Renal cortex interstitium (tissue), 11 donors: Measurements from ENCODE around the gene C2orf49. TPM values are rescaled to one million over a fixed set of nuclear protein-coding genes. Genes with fewer than 3 reads are reported as not detected.

Experiments used
- DNase-seq, 11 donors: peaks; one replicate each; pipeline ENCODE4 v3.0.0-alpha.2; 2013; ENCODE audit warnings: low read depth in 9 of 11, low spot score in 4 of 11; ENCODE audit errors: extremely low read depth in 1 of 11
- polyA plus RNA-seq, 3 donors: library from polyadenylated mRNA; unstranded; fragments of 120-200 nt; gene quantifications; one replicate each; pipeline ENCODE4 v1.2.1, GENCODE V29; 2013; ENCODE audit not compliant: insufficient read length in 3 of 3

Gene C2orf49
- polyA plus RNA-seq, 3 donors: 22.9 to 28.8 (median 25.1) TPM

DNA sequence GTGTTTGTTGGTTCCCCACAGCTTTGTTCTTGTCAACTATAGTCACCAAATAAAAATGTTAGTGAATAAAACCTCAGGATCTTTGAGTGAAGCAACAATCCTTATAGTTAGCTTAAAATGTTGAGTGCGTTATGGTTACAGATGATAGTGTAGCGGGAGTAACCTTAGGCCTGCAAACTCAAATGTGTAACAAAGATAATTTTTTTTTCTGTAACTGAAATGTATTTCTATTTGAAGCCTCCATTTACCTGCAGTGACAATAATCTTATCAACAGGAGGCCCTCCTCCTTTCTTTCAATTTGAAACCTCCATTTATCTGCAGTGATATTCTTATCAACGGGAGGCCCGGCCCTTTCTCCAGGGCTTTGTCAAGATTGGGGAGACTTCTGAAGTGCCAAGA lies 3.1 kb upstream of the C2orf49 start:
- DNase-seq: no peak

DNA sequence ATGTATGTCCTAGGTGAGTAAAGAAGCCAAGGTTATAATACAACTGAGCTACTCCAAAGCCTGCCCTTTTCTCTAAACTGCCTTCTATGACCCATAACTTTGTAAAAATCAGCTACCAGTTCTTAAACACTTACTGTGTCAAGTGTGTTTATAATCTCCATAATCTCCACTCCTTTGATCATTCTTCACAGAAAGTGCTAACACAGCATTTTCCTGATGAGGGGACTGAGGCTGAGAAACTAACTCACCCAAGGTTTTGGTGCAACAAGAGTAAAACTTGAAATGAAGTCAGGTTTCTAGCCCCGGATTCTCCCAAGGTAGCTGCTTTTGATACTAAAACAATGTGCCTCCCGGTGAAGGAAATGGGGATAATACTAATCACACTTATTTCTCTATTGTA lies 1.9 kb upstream of the C2orf49 start:
- no peak for DNase-seq

DNA sequence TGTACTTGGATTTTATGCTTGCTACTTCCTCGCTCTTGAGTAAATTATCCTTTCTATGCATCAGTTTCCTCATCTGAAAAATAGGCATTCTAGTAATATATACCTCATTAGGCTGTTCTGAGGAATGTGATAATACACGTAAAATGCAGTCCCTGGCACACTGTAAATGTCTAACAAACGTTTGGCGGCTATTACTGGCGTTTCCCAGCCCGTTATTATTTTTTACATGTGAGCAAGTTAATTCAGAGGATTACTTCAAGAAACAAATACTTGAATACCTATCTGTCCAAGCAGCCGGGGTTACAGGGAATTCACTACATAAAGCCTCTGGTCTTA lies 586 bp upstream of the C2orf49 start:
- DNase-seq: no peak

DNA sequence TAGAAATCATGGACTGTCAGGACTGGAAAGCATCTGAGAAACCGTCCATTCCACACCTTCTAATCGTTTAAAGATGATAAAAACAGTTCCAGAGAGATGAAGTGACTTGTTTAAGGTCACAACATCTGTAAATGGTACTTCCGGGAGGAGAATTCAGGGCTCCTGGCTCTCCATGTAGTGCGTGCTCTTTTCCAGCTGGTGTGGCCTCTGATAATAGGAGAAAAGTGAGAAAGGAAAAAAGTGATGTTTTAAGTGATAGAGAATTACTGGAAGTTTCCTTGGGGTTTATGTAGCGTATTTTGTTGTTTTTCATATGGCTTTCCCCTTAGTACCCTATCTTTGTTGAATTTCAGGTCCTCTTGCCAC lies 663 bp downstream of the C2orf49 start:
- peak in 1 of 11 donors; percentile 2 for DNase-seq

DNA sequence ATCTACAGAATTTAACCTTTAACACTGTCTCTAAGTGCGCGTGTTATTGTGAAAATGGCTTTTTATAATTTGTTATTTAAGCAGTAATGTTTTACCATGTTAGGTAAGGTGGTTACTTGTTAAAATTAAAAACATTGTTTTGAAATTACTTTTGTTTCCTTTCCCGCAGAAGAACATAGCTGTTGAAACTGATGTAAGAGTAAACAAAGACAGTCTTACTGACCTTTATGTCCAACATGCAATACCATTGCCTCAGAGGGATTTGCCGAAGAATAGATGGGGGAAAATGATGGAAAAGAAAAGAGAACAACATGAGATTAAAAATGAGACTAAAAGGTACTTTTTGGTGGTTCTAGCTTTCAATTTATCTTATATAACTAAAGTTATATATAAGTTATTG lies 2.1 kb downstream of the C2orf49 start:
- DNase-seq: no peak

GRCh38 chr2:105344704-105345345 lies 7.5 kb downstream of the C2orf49 start:
- peak in 2 of 11 donors; percentile 17 to 61 for DNase-seq

- DNase-seq: no peak
Observed at GRCh38 chr2:105357122-105357521, 19.8 kb downstream of the C2orf49 start.

DNA sequence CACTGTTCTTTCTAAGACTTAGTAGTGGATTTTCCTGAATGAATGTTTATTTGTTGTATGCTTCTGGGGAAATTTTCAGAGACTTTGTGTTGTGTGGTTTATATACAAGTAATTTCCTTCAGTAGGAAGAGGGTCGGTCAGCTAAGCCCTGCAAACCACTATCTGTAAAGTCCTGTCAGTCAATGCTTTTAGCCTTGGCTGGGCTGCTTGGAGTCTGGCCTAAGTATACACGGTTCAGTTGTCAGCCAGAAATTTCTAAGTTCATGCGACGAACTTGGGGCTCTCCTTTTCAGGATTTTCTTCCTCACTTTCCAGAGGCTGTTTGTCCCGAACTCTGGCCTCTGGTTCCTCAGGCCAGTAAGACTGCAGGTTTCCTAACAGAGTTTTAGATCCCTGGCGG lies 21.3 kb downstream of the C2orf49 start:
- DNase-seq: no peak

DNA sequence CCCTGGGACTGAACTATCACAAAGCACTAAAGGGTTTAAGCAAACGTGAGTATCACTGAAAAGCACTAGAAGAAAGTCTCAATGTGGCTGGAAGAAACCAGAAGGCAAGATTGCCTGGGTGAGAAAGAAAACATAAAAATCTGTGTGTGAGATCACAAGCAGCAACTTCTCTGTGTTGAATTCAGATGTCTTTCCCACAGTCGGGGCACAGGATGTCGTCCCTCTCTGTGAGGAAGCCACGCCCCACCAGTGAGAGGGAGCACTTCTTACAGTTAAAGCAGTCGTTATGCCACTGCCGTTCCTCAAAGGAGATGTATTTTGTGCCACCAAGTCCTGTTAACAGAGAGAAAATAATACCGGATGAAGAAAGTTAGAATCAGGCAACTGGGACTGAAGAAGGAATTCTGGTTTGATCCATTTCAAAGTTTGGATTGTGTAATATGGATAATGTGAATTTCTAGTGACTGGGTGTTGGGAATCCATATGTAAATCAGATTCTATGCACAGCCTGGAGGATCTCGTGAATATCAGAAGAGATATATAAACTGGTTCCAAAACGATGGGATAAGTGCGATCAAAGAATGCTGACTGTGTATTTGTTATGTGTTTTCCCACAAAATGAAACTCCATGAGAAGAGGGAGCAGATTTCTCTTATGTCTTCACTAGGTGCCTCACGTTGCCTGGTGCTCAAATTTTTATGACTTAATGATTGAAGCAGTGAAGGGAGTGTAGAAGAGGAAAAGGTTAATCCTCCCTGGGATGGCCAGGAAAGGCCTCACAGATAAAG lies 24.0 kb downstream of the C2orf49 start:
- no peak for DNase-seq

- no peak for DNase-seq
Observed at GRCh38 chr2:105362862-105363591, 25.7 kb downstream of the C2orf49 start.

DNA sequence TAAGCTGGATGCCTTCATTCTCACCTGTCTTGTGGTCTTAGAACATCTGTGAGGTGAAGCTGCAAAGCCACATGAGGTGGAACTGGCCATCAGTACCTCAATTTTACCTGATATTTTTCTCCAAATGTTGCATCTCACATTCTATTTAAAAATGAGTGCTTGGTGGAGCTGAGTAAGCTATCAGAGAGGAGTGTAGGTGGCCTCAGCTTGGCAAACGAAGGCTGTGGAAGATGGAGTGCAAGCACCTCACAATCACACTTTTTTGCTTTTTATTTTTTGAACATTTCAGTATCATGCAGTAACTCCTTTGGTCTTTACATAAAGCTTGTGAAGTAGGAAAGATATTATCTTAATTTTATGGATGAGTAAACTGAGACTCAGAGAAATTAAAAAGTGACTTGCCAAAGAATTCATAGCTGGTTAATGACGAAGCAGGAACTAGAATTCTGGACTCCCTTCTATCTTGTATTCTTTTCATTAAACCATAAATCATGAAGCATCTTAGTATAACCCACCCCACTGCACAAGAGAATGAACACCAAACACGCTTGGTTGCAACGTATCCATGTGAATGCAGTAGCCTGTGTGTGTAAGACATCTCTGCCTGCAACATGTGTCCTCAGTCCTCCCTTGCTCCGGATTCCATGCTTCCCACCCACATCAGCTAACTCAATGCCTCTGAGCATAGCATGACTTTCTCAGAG lies 27.2 kb downstream of the C2orf49 start:
- no peak for DNase-seq

- DNase-seq: no peak
Observed at GRCh38 chr2:105365206-105365605, 27.9 kb downstream of the C2orf49 start.

- DNase-seq: no peak
Observed at GRCh38 chr2:105368759-105369408, 31.5 kb downstream of the C2orf49 start.

GRCh38 chr2:105369777-105370690 lies 32.7 kb downstream of the C2orf49 start:
- DNase-seq: peak; percentile 63 to 85 (median 76)

- no peak for DNase-seq
Observed at GRCh38 chr2:105371156-105371555, 33.8 kb downstream of the C2orf49 start.

GRCh38 chr2:105371810-105372209 lies 34.5 kb downstream of the C2orf49 start:
- no peak for DNase-seq

DNA sequence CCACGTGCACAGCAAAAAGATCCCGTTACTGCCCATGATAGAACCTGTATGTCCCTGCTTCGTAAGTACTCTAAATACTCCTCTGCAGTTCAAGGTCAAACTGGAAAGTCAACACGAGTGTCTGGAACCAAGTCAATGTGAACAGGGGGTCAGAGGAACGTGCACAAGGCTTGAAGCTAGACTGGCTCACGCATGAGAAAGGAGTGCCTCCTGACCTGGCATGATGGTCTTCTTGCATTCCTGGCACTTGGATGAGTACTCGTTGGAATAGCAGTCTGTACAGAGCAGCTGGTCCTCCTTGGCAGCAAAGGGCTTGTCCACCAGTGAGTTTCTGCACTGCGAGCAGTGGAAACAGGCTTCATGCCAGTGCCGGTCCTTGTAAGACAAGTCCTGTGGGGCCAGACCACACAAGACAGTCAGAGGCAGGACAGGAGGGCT lies 36.0 kb downstream of the C2orf49 start:
- no peak for DNase-seq

- DNase-seq: no peak
Observed at GRCh38 chr2:105373895-105374401, 36.6 kb downstream of the C2orf49 start.
